Measurements from ENCODE around the gene GCLC. TPM values are rescaled to one million over a fixed set of nuclear protein-coding genes. Genes with fewer than 3 reads are reported as not detected.
A peak's percentile ranks its signal among the peaks of the same experiment; 100 is the strongest.

The GCLC gene
- total and polyA plus RNA-seq, 2 experiments from 2014 or later, result 17.5 to 33.6 TPM

DNA sequence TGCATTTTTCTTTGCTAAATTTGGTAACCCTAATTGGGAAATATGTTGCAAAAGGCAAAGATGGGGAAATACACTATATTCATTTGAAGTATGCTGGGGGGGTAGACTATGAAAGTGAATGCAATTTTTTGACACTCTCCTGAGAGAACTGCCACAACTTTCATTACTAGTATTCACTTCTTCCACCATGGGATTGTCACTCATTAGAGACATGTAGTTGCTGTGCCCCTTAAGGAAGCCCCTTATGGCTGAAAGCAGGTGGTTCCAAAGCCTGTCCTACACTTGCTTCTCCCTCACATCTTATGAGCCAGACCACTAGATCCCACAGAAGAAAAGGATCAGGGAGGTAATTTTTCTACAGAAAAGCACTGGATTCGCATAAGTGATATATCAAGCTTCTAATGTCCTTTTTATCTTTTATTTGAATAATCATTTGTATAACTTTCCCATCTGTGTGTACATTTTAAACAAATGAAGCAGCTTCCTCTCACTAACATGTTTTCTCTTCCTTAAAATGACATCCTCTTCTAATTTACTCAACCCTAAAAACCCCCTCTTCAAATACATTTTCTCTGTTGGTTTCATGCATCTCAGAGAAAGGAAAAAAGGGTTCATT is 83.8 kb downstream of the GCLC start:
- peak in 1 of 2 donors; percentile 39 for DNase-seq (ENCODE audit: low read depth in 1 of 2, low spot score in 1 of 2)
- H3K4me3 ChIP-seq, result no peak overlapping the region

DNA sequence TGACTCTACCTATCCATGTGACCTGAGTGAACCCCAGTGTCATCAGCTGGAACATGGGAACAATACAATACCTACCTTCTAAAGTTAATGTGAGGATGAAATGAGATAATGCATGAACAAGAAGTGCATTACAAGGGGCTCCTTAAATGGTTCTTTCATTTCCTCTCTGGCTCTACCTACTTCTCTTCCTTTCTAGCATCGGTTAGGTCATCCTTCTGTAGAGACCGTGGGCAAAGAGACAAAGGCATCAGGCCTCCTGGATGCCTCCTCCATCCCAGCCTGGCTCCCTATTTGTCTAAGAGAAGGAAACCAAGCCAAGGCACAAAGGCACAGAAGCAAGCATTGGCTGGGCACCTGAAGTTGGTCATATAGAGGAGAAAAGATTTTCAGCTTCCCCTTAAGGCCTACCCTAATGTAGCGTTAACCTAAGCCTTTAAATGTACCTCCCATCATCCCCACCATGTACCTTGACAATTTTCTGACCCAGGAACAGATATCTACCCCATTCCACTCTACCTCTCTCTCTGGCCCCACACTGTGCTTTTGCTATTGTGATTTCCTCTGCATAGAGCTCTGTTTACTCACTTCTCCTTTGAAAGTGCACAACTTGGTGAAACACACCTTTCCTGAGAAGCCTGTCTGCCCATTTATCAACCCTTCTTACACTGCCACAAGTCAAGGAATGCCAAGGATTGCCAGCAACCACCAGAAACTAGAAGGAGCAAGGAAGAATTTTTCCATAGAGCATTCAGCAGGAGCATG is 86.6 kb downstream of the GCLC start:
- H3K4me3 ChIP-seq, result no peak overlapping the region
- no peak for TF ChIP-seq CTCF (IDR thresholded peaks at IDR 0.05; ENCODE audit: low read depth, low read length)
- no peaks in the 10 kb centered on the region for H3K36me3 ChIP-seq
- H3K27ac ChIP-seq, result no peak overlapping the region
- DNase-seq (ENCODE audit: low read depth in 1 of 2, low spot score in 1 of 2), result no peak
- H3K9me3 ChIP-seq (ENCODE audit: low read depth), result peaks cover 2% of the 10 kb centered on the region
- no peaks in the 10 kb centered on the region for H3K4me1 ChIP-seq (ENCODE audit: low read depth)
- H3K27me3 ChIP-seq, result no peaks in the 10 kb centered on the region

More for the DNA sequence above, 83.8 kb downstream of the GCLC start:
- H3K27ac ChIP-seq, result no peak overlapping the region
- no peaks in the 10 kb centered on the region for H3K9me3 ChIP-seq (ENCODE audit: low read depth)
- no peak for TF ChIP-seq CTCF (IDR thresholded peaks at IDR 0.05; ENCODE audit: low read depth, low read length)
- H3K36me3 ChIP-seq, result no peaks in the 10 kb centered on the region
- H3K27me3 ChIP-seq, result no peaks in the 10 kb centered on the region
- H3K4me1 ChIP-seq (ENCODE audit: low read depth), result no peaks in the 10 kb centered on the region

GRCh38 chr6:53456809-53457208 is 88.1 kb downstream of the GCLC start:
- TF ChIP-seq CTCF (IDR thresholded peaks at IDR 0.05; ENCODE audit: low read depth, low read length), result no peak
- H3K27ac ChIP-seq, result no peak overlapping the region
- H3K9me3 ChIP-seq (ENCODE audit: low read depth), result peaks cover 2% of the 10 kb centered on the region
- DNase-seq (ENCODE audit: low read depth in 1 of 2, low spot score in 1 of 2), result no peak
- no peaks in the 10 kb centered on the region for H3K27me3 ChIP-seq
- H3K4me3 ChIP-seq, result no peak overlapping the region
- H3K4me1 ChIP-seq (ENCODE audit: low read depth), result no peaks in the 10 kb centered on the region
- H3K36me3 ChIP-seq, result no peaks in the 10 kb centered on the region

DNA sequence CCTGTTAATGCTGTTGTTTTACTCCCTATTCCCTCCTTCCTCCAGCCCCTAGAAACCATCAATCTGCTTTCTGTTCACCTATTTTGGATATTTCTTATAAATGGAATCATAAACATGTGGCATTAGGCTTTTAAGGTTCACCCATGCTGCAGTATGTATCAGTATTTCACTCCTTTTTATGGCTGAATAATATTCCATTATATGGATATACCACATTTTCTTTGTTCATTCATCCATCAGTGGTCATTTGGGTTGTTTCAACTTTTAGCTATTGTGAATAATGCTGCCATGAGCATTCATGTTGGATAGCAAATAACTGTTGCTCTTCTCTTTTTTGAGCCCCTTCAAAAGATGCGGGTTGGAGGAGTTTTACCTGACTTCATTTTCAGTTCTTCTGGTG is 89.2 kb downstream of the GCLC start:
- Histone ChIP-seq H3K4me3 (no peak overlapping the region), H3K4me1 (ENCODE audit: low read depth) (no peaks in the 10 kb centered on the region), H3K36me3 (no peaks in the 10 kb centered on the region), H3K9me3 (ENCODE audit: low read depth) (peaks cover 2% of the 10 kb centered on the region), H3K27ac (no peak overlapping the region), H3K27me3 (no peaks in the 10 kb centered on the region)
- DNase-seq (ENCODE audit: low read depth in 1 of 2, low spot score in 1 of 2), result no peak
- no peak for TF ChIP-seq CTCF (IDR thresholded peaks at IDR 0.05; ENCODE audit: low read depth, low read length)

DNA sequence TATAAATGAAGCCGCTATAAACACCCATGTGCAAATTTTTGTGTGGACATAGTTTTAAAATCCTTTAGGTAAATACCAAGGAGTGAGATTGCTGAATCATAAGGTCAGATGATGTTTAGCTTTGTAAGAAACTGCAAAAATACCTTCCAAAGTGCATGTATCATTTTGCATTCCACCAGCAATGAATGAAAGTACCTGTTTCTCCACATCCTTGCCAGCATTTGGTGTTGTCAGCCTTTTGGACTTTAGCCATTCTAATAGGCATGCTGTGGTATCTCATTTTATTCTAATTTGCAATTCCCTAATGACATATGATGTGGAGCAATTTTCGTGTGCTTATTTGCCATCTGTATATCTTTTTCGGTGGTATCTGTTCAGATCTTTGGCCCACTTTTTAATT is 93.7 kb downstream of the GCLC start:
- no peak overlapping the region for H3K4me3 ChIP-seq
- no peak overlapping the region for H3K27ac ChIP-seq
- no peak for TF ChIP-seq CTCF (IDR thresholded peaks at IDR 0.05; ENCODE audit: low read depth, low read length)
- no peaks in the 10 kb centered on the region for H3K4me1 ChIP-seq (ENCODE audit: low read depth)
- DNase-seq (ENCODE audit: low read depth in 1 of 2, low spot score in 1 of 2), result no peak
- peaks cover 2% of the 10 kb centered on the region for H3K9me3 ChIP-seq (ENCODE audit: low read depth)
- H3K27me3 ChIP-seq, result no peaks in the 10 kb centered on the region
- no peaks in the 10 kb centered on the region for H3K36me3 ChIP-seq

Data from cardiac muscle cell (in vitro differentiated cells and primary cell).